HG03064 (cell line): ENCODE results near the gene NKRF.
"Not testable (repeated sequence)": the region's sequence is repeated elsewhere in the genome, so short reads cannot be mapped to it uniquely, and the experiment has no call there.

ENCODE experiments used
- ATAC-seq: cut with Tn5 transposase; IDR thresholded peaks from one replicate; pipeline ENCODE4 v1.9.1; 2021; ENCODE audit warnings: low read depth; ENCODE audit not compliant: unreplicated experiment

The NKRF gene

GRCh38 chrX:119606280-119607017 lies at the start of gene NKRF:
TSS of gene NKRF (minus strand) at chrX:119606424.
- no peak for ATAC-seq

DNA sequence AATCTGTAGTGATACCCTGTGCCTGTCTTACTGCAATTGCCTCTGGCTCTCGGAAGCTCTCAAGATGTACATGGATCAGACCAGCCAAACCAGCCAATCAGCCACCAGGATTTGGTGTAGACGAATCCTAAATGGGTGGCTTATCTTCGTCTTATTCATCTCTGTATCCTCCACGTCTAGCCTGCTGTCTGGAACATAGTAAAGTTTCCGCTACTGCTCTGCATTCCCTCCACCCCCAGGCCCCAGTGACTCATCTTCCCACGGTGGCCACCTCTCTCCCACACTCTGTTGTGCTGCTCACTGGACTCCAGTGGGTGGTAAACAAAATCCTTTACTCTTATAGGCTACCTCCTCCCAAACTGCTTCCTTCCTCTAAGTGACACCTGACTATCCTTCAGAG lies 48.9 kb upstream of the NKRF start:
- ATAC-seq, result no peak

DNA sequence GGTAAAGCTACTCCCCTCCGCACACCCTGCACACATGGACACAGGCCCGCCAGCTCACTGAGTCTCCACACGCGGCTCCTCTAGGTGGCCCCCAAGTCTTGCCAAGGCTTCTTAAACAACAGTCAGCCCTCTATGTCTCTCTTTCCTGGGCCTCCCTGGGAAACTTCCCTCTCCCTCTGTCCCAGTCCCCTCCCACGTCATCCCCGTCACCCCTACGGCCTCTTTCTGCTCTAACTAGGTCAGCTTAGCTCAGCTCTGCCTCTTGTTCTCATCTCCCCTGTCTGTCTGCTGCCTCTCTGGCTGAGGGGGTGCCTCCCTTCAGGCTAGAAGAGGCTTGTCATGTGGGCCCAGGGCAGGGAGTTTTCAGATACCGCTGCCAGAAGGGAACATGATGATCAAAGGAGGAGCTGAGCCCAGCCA lies 47.9 kb upstream of the NKRF start:
- ATAC-seq, result no peak

GRCh38 chrX:119648421-119648775 lies 42.2 kb upstream of the NKRF start:
- ATAC-seq, result no peak

- ATAC-seq, result peak; percentile 94
Measured at GRCh38 chrX:119647552-119648420, 41.6 kb upstream of the NKRF start.

DNA sequence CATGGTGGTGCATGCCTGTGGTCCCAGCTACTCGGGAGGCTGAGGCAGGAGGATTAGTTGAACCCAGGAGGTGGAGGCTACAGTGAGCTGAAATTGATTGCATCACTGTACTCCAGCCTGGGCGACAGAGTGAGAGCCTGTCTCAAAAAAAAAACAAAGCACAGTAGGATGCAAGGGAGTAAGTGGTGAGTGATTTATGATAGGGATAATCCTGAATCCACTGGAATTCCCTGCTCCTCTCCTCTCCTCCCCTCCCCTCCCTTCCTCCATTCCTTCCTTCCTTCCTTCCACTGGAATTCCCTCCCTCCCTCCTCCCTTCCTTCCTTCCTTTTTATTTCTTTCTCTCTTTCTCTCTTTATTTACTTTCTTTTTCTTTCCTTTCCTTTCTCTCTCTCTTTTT lies 40.9 kb upstream of the NKRF start:
- ATAC-seq, result no peak

- ATAC-seq, result no peak
Measured at GRCh38 chrX:119646515-119646914, 40.3 kb upstream of the NKRF start.

DNA sequence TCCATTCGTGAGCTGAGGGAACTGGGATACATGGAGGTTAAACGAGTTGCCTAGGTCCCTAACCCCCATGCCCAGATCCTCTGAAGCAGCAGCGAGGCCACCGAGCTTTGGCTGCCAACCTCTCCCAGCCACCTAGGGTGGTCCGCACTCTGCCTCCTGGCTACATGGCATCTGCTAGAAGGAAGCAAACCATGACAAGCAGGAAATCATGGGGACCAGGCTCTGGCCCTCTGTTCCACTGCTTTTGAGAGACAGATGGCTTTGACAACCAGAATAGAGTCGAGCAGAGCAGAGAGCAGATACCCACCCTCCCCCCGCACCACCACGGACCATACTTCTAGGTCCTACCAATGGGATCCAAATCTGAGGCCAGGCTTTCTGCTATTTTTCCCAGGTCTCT lies 37.5 kb upstream of the NKRF start:
- no peak for ATAC-seq

GRCh38 chrX:119640731-119641170 lies 34.5 kb upstream of the NKRF start:
- ATAC-seq, result no peak

- ATAC-seq, result peak; percentile 54
Measured at GRCh38 chrX:119638725-119639471, 32.7 kb upstream of the NKRF start.

- ATAC-seq, result not testable (repeated sequence)
Measured at GRCh38 chrX:119637421-119637820, 31.2 kb upstream of the NKRF start.

- ATAC-seq, result peak; percentile 37
Measured at GRCh38 chrX:119636419-119636818, 30.2 kb upstream of the NKRF start.

DNA sequence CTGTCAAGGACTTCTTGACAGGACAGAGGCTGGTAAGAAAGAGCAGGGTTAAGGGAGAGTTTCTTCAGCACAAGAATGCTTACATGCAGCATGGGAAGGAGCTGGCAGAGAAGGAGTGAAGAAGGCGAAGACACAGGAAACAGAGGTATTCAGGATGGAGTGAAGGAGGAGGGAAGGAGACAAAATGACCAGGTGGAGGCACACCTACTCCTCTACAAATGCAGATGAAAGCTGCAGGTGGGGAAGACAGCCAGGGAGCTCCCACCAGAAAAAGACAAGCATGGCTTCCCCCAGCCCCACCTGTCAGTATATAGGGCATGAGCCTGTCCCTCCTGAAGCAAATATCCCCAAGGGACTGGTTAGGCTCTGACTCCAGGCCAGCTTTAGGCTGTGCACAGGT lies 29.6 kb upstream of the NKRF start:
- peak; percentile 22 for ATAC-seq

DNA sequence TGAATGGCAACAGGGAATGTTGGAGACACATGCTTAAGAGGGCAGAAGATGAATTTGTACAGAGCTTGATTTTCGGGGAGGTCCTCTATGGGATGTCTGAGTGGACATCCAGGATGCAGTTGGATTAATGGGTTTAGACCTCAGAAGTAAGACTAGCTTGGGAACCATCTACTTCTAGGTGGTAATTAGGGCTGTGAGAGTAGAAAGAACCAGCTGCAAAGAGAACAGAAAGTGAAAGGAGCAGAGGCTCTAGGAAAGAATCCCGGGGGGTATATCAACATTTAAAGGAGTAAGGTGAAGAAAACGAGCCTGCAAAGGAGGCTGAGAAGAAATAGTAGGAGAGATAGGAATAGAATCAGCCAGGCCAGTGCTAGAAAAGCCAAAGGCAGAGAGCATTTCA lies 29.0 kb upstream of the NKRF start:
- ATAC-seq, result no peak

DNA sequence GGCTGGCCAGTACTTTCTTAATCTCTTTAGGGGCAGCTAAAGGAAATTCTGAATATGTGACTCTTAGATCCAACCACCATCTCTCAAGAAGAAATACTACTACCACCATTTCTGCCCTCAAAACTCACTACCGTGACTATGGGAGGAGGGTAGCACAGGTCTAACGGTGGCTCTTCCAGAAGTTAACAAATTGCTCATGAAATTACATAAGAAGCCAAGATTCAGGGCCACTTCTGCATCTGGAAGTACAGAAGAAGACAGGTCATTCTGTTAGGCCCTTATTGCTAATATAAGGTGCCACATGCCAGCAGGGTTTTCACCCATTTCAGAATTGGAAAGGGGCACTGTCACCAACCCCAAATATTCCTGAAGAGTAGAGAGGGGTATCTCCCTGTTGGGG lies 19.6 kb upstream of the NKRF start:
- no peak for ATAC-seq

- no peak for ATAC-seq
Measured at GRCh38 chrX:119624951-119625668, 18.9 kb upstream of the NKRF start.

GRCh38 chrX:119624417-119624816 lies 18.2 kb upstream of the NKRF start:
- ATAC-seq, result no peak

DNA sequence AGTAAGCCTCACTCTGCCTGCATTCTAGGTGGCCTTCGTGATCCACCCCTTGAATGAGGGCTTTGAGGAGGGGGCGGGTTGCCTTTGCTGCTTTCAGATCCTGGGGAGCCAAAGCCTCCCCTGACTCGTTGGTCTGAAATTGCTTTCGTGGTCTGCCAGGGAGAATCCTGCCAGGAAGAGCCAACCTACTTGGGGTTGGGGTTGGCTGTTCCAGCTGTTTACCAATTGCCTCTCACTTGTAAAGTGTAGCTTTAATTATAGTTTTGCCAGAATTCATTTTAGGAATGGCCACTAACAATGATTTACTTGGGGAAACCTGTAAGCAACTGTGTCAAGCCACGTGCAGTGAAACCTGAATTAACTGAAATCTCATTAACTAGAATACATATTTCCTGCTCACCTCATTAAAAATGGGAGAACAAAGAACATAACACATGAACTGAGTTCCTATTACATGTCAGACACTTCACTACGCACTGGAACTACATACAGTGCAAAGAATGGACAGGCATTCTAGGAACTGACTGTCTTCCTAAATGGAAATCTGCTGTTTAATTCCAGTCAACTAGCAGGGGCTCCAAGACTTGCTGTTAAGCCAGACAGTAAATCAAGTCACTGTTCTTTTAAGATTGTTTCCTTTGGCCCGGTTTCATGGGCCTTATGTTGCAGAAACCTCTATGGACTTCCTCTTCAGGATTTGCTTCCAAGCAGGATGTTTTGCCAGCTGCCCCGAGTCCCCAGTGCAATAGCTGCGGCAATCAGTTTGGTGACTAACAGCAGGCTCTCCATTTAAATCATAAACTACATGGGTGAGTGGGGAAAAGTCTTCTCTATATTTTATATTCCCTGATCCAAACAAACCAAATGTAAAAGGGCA lies 16.4 kb upstream of the NKRF start:
- no peak for ATAC-seq

GRCh38 chrX:119618439-119618838 lies 12.2 kb upstream of the NKRF start:
- ATAC-seq, result no peak
